Loucy (cell line): ENCODE data around the gene NRCAM.

ENCODE experiments used
- EZH2phosphoT487 ChIP-seq: fragments of 200-600 bp; IDR thresholded peaks from 2 replicates; pipeline ENCODE4 v1.6.1; 2018; ENCODE audit warnings: antibody characterized with exemption, mild to moderate bottlenecking, moderate library complexity, borderline replicate concordance
- TF ChIP-seq, protein P1 (sequence below): fragments of 200-600 bp; sonication (generic); conservative IDR thresholded peaks from 2 replicates; pipeline ENCODE4 v1.5.1; 2014; ENCODE audit warnings: mild to moderate bottlenecking, antibody characterized with exemption, low read length

DNA sequence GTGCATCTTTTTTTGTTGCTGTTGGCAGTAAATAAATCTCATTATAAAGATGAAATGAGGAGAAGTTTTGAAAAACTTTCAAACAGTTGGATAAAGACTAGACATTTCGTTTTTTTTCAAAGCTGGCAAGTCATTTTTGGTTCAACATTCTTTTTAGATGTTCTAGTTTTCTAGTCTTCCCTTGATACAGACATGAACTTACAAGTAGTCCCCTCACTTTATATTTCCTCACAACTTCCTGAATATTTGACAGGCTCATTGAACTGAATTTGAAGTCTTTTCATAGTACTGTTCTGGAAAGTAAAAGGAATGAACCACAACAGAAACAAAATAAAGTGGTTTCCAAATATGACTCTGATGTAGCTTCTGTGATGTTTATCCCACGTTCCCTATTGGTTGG, 134.2 kb downstream of the NRCAM start:
- TF ChIP-seq, protein P1, sequence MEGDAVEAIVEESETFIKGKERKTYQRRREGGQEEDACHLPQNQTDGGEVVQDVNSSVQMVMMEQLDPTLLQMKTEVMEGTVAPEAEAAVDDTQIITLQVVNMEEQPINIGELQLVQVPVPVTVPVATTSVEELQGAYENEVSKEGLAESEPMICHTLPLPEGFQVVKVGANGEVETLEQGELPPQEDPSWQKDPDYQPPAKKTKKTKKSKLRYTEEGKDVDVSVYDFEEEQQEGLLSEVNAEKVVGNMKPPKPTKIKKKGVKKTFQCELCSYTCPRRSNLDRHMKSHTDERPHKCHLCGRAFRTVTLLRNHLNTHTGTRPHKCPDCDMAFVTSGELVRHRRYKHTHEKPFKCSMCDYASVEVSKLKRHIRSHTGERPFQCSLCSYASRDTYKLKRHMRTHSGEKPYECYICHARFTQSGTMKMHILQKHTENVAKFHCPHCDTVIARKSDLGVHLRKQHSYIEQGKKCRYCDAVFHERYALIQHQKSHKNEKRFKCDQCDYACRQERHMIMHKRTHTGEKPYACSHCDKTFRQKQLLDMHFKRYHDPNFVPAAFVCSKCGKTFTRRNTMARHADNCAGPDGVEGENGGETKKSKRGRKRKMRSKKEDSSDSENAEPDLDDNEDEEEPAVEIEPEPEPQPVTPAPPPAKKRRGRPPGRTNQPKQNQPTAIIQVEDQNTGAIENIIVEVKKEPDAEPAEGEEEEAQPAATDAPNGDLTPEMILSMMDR = no peak
- TF ChIP-seq EZH2phosphoT487 = no peak
